GM21619 (cell line): ENCODE results near the gene GDF3.
"Not testable (repeated sequence)": the region's sequence is repeated elsewhere in the genome, so short reads cannot be mapped to it uniquely, and the experiment has no call there.

Source experiments
- ATAC-seq: cut with Tn5 transposase; IDR thresholded peaks from one replicate; pipeline ENCODE4 v1.9.1; 2021; ENCODE audit not compliant: unreplicated experiment

GDF3 gene

DNA sequence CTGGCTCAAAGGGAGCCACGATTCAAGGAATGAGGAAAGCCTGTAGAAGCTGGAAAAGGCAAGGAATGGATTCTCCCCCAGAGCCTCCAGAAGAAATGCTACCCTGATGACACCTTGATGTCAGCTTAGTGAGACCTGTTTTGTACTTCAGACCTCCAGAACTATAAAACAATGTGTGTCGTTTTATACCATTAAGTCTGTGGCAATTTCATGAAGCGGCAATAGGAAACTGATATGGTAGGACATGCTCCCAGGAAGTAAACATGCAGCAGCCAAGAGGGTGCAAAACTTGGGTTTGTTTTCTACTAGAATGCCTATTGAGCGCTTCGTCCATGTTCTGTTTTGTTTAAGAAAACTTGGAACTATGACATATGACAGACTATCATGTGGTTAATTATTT lies 27.4 kb downstream of the GDF3 start:
- no peak for ATAC-seq

DNA sequence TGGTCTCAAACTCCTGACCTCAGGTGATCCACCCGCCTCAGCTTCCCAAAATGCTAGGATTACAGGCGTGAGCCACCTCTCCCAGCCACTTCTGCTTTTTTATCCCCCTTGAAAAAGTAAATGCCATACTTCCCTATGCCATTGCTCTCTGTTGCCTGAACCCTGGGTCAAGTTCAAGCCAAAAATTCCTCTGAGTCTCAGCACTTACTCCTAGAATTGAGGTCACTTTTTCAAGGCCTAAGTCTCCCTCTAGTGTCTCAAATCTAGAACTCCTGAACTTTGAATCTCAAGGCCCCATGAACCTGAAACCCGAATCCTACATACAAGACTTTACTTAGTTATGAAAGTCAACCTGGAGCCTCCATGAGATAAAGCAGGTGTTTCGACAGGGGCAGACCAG lies 28.4 kb downstream of the GDF3 start:
- no peak for ATAC-seq

DNA sequence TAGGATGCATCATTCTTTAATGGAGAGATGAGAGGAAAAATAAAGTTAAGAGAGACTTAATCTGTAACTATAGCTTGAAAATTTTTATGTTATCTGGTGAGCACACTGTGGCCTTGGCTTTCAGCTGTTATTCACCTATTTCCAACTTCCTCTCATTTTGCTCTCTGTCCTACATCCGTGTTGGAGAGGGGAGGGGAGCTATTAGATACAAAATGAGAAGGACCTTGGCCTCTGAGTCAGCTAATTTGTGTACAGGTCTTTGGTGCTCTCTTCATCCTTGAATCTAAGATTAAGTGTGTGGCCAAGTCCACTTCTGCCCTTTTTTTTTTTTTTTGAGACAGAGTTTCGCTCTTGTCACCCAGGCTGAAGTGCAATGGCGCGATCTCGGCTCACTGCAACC lies 29.0 kb downstream of the GDF3 start:
- no peak for ATAC-seq

DNA sequence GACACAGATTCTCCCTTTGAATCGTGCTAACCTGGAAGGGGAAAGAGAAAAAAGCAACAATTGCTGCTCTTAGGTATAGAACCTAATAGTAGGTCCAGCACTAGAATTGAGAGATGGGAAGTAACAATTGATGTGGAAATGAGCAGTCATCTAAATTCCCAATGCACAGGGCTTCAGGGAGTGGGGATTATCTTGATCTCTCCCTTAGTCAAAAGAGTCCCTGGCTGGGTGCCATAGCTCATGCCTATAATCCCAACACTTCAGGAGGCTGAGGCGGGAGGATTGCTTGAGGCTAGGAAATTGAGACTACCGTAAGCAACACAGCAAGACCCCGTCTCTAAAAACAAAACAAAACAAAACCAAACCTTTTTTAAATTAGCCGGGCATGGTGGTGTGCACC lies 33.8 kb downstream of the GDF3 start:
- no peak for ATAC-seq

DNA sequence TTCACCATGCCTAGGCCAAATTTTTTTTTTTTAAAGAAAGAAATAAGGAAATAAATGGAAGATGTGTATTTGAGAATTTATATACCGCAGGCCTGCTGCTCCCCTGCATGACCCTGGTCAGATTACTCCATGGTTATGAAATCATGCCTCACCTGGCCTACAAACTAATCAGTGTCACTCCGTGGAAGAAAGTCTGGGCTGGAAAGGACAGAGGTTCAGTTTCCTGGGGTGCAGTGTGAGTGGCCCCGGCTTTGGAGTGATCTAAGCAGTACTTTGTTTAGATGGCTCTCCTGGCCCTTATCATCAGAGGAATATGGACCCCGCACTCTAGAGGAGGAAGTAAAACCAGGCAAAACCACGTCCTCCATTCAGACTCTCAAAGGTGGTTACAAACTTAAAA lies 39.5 kb downstream of the GDF3 start:
- ATAC-seq: no peak

DNA sequence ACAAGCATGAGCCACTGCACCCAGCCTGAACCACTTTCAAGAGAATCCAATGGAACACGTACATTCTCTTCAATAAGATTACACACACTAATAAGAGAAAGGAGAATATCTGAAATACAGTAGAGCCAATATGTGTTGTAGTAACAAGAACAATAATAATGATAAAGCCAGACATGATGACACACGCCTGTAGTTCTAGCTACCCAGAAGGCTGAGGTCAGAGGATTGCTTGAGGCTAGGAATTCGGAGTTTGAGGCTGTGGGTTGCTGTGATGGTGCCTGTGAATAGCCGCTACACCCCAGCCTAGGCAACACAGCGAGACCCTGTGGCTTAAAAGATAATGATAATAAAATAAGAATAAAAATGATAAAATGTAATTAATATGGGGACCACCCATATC lies 45.5 kb downstream of the GDF3 start:
- ATAC-seq: no peak

DNA sequence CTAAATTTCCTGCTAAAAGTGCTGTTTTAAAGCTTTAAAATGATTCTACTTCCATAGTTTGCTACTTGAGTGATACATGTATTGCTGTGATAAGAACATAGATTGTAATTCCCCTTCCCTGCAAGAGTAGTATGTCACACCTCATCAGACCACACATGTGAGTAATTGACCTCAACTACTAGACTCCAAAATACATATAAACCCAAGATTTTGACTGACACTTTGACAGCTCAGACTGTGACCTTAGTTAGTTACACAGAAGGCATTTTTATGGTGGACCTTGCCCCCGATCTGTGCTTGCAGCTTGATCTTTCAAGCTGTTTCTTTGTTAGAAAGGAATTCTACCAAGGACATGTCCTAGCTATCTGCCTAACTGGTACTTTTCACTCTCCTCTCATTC lies 48.5 kb downstream of the GDF3 start:
- ATAC-seq: no peak

DNA sequence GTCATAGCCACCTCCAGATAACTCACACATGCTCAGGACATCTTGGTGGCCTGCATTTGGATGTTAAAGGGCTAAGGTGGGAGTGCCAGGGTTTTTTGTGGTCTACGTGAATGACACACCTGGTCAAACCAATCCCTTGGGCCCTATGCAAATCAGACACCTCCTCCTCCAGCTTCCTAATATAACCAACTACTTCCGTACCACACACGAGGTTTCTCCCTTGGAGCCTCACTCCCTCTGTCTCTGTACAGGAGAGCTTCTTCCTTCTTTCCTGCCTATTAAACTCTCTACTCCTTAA lies 49.4 kb downstream of the GDF3 start:
- ATAC-seq: no peak

DNA sequence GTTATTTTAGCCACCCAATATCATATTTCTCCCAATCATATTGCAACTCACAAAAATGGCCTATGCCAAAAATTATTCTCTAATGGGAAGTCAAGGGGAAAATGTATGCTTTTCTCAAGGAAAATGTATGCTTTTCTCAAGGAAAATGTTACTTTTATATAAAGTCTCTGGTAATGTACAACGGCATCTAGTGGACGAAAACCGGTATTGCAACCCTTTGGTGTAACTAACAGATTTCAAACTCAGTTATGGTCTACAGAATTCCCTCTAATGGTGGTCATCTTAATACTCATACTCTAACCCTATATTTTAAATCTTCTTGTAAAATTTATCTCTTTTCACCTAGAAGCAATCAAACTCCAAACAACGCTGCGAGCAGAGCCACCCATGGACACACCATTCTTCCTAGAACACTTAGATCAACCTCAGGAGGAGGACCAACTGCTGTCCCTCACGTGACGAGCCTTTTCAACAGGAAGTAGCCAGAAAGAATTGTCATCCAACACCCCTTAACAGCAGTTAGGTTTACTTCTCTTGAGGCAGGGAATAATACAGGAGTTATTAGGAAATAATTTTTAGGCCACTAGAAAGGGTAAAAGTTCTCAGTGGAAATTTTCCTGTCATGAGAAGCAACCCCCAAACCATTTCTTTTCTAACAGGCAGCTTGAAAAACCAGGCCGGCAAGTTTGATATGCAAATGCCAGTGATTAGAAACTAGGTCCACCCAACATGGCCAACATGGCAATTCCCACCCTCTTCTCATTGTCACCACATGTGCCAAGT lies 50.0 kb downstream of the GDF3 start:
- ATAC-seq: no peak

DNA sequence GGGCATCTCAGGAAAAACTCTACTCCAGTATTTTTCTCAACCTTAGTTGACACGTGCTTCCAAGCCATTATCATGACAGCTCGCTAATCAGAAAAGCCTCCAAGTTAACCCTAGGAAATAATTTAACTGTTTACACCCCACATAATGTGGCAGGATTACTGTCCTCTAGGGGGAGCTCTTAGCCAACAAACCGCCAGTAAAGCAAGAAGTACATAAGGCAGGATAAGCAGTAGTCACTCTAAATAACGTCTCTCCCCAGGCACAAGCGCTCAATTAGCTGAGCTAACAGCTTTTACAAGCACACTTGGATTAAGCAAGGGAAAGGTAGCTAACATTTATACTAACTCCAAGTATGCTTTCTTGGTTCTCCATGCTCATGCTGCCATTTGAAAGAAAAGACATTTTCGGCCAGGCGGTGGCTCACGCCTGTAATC lies 52.7 kb downstream of the GDF3 start:
- ATAC-seq: no peak

DNA sequence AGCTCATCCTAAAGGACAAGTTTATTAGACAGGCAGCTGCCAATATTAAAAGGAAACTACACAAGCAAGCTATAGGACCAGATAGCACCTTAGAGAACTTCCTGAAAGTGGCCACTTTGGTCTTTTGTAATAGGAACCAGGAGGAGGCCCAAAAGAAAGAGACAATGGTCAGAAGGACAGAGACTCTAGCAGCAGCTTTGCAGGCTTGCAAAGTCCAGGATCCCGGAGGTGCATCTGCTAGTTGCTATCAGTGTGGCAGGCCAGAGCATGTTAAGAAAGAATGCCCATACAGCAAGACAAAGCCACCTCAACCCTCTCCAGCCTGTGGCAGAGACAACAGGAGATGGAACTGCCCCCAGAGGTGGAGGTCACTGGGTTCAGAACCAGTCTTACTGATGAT lies 53.3 kb downstream of the GDF3 start:
- no peak for ATAC-seq

DNA sequence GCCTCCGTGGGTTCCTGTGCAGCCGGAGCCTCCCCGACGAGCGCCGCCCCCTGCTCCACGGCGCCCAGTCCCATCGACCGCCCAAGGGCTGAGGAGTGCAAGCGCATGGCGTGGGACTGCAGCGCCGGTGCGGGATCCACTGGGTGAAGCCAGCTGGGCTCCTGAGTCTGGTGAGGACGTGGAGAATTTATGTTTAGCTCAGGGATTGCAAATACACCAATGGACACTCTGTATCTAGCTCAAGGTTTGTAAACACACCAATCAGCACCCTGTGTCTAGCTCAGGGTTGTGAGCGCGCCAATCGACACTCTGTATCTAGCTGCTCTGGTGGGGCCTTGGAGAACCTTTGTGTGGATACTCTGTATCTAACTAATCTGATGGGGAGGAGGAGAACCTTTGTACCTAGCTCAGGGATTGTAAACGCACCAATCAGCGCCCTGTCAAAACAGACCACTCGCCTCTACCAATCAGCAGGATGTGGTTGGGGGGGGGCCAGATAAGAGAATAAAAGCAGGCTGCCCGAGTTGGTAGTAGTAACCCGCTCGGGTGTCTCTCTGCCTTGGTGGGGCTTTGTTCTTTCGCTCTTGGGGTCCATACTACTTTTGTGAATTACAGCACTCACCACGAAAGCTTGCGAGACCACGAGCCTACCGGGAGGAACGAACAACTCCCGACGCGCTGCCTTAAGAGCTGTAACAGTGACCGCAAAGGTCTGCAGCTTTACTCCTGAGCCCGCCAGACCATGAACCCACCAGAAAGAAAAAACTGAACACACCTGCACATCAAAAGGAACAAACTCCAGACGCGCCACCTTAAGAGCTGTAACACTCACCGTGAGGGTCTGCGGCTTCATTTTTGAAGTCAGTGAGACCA lies 55.2 kb downstream of the GDF3 start:
- ATAC-seq: not testable (repeated sequence)
